SW 1271 (cell line): ENCODE data around the gene UBE2F.
"Not testable (repeated sequence)": the region's sequence is repeated elsewhere in the genome, so short reads cannot be mapped to it uniquely, and the experiment has no call there.

Source experiments
- DNase-seq, 2 experiments: peaks; one replicate each; lab custom pipeline; 2025; lab: John Stamatoyannopoulos, UW

UBE2F gene

DNA sequence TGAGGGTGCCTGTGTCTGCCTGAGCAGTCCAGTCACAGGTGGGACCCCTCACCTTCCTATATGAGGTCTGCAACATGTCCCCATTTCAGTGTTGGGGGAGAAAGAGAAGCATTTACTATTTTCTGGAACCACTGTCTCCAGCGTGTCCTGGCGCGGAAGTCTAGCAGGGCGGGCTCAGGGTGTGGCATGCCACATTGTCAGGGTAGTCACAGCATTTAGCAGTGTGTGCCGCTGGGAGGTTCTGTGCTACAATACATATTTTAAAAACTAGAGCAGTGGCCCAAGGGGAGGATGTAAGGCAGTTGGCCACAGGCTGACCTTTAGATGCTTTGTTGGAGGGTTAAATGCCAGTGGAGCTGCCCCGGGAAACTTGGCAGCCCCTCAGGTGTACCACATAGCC lies 12.5 kb downstream of the UBE2F start:
- no peak for DNase-seq

- no peak for DNase-seq
Measured at GRCh38 chr2:237980087-237980486, 13.3 kb downstream of the UBE2F start.

- no peak for DNase-seq
Measured at GRCh38 chr2:237980751-237981150, 13.9 kb downstream of the UBE2F start.

DNA sequence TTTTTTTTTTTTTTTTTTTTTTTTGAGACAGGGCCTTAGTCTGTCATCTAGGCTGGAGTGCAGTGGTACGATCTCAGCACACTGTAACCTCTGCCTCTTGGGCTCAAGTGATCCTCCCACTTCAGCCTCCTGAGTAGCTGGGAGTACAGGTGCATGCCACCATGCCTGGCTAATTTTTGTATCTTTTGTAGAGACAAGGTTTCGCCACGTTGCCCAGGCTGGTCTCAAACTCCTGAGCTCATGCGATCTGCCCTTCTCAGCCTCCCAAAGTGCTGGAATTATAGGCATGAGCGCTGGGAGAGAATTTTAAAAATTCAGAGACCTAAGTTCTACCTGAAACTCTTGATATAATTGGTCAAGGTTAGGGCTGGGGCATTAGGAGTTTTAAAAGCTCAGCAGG lies 14.8 kb downstream of the UBE2F start:
- not testable (repeated sequence) for DNase-seq

DNA sequence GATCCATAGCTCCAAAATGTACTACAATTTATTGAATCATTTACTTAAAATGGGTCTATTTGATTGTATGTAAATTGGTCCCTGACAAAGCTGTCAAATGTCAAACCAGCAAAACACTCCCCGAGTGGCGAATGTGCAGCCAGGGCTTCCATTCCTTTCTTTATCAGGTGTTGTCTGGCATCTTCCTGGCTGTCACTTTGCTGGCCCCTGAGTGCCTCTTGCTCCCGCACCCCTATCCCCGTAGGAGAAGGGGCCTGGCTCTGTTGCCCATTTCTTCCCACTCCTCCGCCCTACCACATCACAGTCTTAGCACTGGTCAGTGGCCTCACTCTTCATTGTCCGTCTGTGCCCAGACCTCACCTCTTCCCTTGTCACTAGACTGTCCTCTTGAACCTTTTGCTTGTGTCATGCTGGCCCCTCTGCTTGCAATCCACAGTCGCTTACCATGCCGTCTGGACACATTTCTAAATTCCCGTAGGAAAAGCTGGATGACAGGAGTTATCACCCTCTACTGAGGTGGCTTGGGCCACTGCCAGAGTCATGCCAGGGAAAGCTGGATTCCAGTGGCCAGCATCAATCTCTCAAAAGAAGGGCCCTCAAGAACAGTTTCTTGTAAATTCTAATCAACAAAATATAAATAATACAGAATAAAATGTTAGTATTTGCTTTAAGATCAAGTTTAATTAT lies 15.4 kb downstream of the UBE2F start:
- DNase-seq: no peak

- DNase-seq: no peak
Measured at GRCh38 chr2:237983922-237984321, 17.1 kb downstream of the UBE2F start.

GRCh38 chr2:237987268-237987667 lies 20.5 kb downstream of the UBE2F start:
- no peak for DNase-seq

DNA sequence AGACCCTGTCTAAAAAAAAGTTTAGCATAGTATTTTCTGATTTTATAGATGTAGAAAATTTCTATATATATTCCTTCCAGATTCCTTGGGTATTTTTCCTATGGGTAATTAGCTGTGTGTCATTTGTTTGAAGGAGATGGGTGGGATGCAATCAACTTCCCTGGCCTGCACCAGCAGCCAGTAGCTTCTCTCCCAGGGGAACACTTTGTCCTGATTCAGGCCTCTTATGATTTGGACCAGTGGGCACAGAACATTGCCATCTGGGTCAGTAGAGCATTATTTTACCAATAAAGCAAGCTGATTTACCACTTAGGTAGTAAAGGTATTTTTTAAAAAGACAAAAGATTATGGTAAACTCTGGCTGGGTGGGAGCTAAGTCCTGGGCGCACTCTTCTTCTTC lies 26.9 kb downstream of the UBE2F start:
- DNase-seq: no peak

GRCh38 chr2:237995036-237995435 lies 28.2 kb downstream of the UBE2F start:
- DNase-seq: no peak

- no peak for DNase-seq
Measured at GRCh38 chr2:237996021-237996593, 29.3 kb downstream of the UBE2F start.

GRCh38 chr2:237997521-237997920 lies 30.7 kb downstream of the UBE2F start:
- no peak for DNase-seq

DNA sequence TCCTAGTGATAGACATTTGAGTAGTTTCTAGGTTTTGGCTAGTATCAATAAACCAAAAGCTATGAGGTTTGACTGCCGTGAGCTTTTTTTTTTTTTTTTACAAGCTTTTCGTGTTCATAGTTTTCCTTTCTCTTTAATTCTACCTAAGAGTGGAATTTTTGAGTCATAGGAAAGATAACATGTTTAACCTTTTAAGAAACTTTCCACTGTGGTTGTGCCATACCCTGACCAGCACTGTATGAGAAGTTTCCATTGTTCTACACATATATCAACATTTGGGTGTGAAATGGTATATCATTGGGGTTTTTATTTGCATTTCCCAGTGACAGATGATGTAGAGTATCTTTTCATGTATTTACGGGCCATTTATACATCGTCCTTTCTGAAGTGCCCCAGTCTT lies 31.7 kb downstream of the UBE2F start:
- peak in 1 of 2 experiments; percentile 29 for DNase-seq

- DNase-seq: no peak
Measured at GRCh38 chr2:238003234-238004031, 36.6 kb downstream of the UBE2F start.

DNA sequence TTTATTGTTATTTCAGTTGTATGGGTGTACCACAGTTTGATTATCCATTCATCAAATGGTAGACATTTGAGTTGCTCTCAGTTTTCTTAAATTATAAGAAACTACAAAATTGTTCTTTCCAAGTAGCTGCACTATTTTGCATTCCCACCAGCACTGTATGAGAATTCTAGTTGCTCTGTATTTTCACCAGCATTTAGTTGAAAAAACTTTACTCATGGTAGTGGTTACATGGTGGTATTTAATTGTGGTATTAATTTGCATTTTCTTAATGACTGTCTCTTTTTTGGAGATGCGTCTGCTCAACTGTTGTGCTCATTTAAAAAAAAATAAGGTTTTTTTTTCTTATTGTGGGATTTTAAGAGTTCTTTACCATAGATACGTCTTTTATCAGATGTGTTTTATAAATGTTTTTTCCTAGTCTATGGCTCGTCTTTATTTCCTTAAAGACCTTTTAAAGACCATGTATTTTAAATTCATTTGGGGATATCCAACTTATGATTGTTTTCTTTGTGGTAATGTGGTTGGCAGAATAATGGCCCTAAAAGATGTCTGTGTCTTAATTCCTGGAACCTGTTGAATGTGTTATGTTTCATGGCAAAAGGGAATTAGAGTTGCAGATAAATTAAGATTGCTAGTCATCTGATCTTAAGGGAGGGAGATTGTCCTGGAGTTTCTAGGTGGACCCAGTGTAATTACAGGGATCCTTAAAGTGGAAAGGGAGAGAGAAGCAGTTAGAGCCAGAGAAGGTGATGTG lies 37.4 kb downstream of the UBE2F start:
- no peak for DNase-seq

- no peak for DNase-seq
Measured at GRCh38 chr2:238005528-238005927, 38.7 kb downstream of the UBE2F start.

- DNase-seq: no peak
Measured at GRCh38 chr2:238006510-238006909, 39.7 kb downstream of the UBE2F start.

DNA sequence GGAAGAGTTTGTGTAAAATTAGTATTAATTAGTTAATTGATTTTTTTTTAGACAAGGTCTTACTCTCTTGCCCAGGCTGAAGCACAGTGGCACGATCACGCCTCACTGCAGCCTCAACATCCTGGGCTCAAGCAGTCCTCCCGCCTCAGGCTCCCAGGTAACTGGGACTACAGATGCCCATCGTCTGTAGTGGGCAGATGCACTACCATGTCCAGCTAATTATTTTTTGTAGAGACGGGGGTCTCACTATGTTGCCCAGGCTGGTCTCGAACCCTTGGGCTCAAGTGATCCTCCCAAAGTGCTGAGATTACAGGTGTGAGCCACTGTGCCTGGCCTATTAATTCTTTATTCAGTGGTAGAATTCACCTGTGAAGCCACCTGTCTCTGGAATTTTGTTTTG lies 41.1 kb downstream of the UBE2F start:
- DNase-seq: no peak

GRCh38 chr2:238009563-238009962 lies 42.7 kb downstream of the UBE2F start:
- no peak for DNase-seq

- no peak for DNase-seq
Measured at GRCh38 chr2:238010572-238010971, 43.8 kb downstream of the UBE2F start.

- DNase-seq: no peak
Measured at GRCh38 chr2:238013806-238014205, 47.0 kb downstream of the UBE2F start.

DNA sequence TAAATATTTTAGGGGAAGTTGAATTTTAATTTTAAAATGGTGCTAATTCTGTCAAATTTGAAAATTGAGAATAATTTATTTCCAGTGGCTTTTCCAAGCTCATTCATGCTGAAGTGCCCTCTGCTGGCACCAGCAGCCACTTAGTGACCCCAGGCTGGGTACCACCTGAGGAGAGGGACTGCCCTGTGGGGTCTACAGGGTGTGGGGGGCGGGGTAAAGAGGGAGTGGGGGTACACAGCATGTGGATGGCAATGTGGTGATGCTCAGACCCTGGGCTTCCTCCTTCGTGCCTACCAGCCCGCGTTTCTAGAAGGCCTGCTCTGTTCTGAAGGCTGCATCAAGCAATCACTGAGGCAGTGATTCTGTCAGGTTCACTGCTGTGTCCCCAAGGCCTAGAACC lies 48.9 kb downstream of the UBE2F start:
- no peak for DNase-seq

DNA sequence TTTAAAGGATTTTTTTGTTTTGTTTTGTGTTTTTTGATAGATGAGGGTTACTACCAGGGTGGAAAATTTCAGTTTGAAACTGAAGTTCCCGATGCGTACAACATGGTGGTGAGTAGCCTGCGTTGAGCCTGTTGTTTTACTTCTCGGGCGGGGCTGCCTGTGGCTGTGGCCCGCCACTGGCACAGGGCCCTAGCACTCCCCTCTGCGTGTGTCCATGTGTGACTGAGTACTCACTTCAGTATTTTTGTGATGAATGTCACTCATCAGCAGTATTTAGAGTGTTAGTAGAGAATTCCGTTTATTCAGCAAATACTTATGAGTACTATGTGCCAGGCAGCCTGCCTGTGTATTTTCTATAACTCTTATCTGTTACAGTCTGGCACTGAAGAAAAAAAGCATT lies 49.7 kb downstream of the UBE2F start:
- DNase-seq: no peak

GRCh38 chr2:238019962-238020361 lies 53.1 kb downstream of the UBE2F start:
- no peak for DNase-seq
